Gastrocnemius medialis (tissue), 4 donors: ENCODE results near the gene LRRC51. TPM values are rescaled to one million over a fixed set of nuclear protein-coding genes. Genes with fewer than 3 reads are reported as not detected.

Experiments used
- ATAC-seq, 2 donors: fragments of 150-250 bp; one replicate each; pipeline ENCODE4 v1.9.1; 2016
- DNase-seq, 2 donors: peaks; one replicate each; pipeline ENCODE4 v3.0.0-alpha.2; 2019
- H3K27ac ChIP-seq, 4 donors: fragments of 200-600 bp; sonication (generic); 1 replicate in 1 of 4; 2 replicates in 3 of 4; pipeline ENCODE4 v1.5.1; 2016 to 2018; ENCODE audit warnings: mild to moderate bottlenecking in 2 of 4, moderate library complexity in 1 of 4
- H3K27me3 ChIP-seq, 3 donors: fragments of 200-600 bp; sonication (generic) in 2 of 3; 1 replicate in 1 of 3; 2 replicates in 2 of 3; pipeline versions ENCODE4 v1.5.1 to v1.6.0; 2016 to 2019; ENCODE audit warnings: mild to moderate bottlenecking in 1 of 3, moderate library complexity in 1 of 3
- H3K36me3 ChIP-seq, 2 donors: fragments of 200-600 bp; sonication (generic) in 1 of 2; one replicate each; pipeline ENCODE4 v1.5.1; 2017 to 2018
- H3K4me1 ChIP-seq, 2 donors: fragments of 200-600 bp; sonication (generic) in 1 of 2; one replicate each; pipeline ENCODE4 v1.5.1; 2016 to 2017; ENCODE audit warnings: mild to moderate bottlenecking in 2 of 2
- H3K4me3 ChIP-seq, 4 donors: fragments of 200-600 bp; sonication (generic) in 3 of 4; 1 replicate in 1 of 4; 2 replicates in 3 of 4; pipeline ENCODE4 v1.5.1; 2016 to 2019; ENCODE audit warnings: mild to moderate bottlenecking in 2 of 4
- H3K9me3 ChIP-seq, 3 donors: fragments of 200-600 bp; sonication (generic) in 2 of 3; 1 replicate in 1 of 3; 2 replicates in 2 of 3; pipeline ENCODE4 v1.5.1; 2016 to 2019
- CTCF ChIP-seq, 5 experiments: fragments of 450-650 bp in 3 of 5; fragments of 200-600 bp in 2 of 5; sonication (generic) in 2 of 5; IDR thresholded peaks in 4 of 5; conservative IDR thresholded peaks in 1 of 5; 1 replicate in 4 of 5; 2 replicates in 1 of 5; pipeline ENCODE4 v1.5.1; 2016 to 2019; ENCODE audit warnings: antibody characterized with exemption in 5 of 5, mild to moderate bottlenecking in 3 of 5, moderate library complexity in 3 of 5
- POLR2A ChIP-seq, 2 donors: fragments of 450-650 bp; IDR thresholded peaks; one replicate each; pipeline ENCODE4 v1.6.1; 2017; ENCODE audit warnings: antibody characterized with exemption in 2 of 2, mild to moderate bottlenecking in 2 of 2, moderate library complexity in 2 of 2
- in situ Hi-C, 4 donors: fragments of 200-750 bp; cut with MboI; loops; one replicate each; pipeline versions ENCODE4 v1.15.0 to v1.8.0; 2017; ENCODE audit warnings: low sequenced_read_pairs in 4 of 4
- intact Hi-C: fragments of 100-400 bp; cut with DNase I; formaldehyde crosslinking; loops from one replicate; pipeline ENCODE4 v1.15.1; 2023; ENCODE audit warnings: low total_unique reads
- total RNA-seq, 4 donors: library from RNA; depleted of rRNA; stranded (reverse); fragments of >200 nt; gene quantifications; one replicate each; pipeline versions ENCODE4 v1.1.0 to v1.2.3, GENCODE V29; 2016

LRRC51 gene
- total RNA-seq, 4 donors from 2014 or later: 3.6 to 9.5 (median 5.3) TPM

- in situ Hi-C loops (loop anchor here in 1 of 4 donors (10.0 kb wide), 1 partner anchor 74 kb away; no protein-coding TSS in a partner anchor), intact Hi-C loops (no loop called here)
- H3K27me3 ChIP-seq: no peaks in the 10 kb centered on the region
- peaks cover 0 to 40% of the 10 kb centered on the region in 2 donors for H3K36me3 ChIP-seq
- DNase-seq (peak; percentile 34 to 75), ATAC-seq (peak; percentile 24 to 46)
- H3K27ac ChIP-seq: peak overlapping the region; percentile 76 to 97 (median 93)
- no peak for TF ChIP-seq CTCF (IDR thresholded peaks at IDR 0.05 in 4 of 5, conservative IDR thresholded peaks at IDR 0.05 in 1 of 5)
- TF ChIP-seq POLR2A (IDR thresholded peaks at IDR 0.05): no peak
- peaks cover 48 to 49% of the 10 kb centered on the region in 2 donors for H3K4me1 ChIP-seq
- no peaks in the 10 kb centered on the region for H3K9me3 ChIP-seq
- no peak overlapping the region for H3K4me3 ChIP-seq
Measured at GRCh38 chr11:72098741-72099140, 18.1 kb downstream of the LRRC51 start.

GRCh38 chr11:72100009-72100408 is 19.4 kb downstream of the LRRC51 start:
- in situ Hi-C loops: loop anchor here in 2 of 4 donors (10.0 kb wide), 1 partner anchor 335 kb away; the partner anchor contains the start of gene CLPB (in 2 of the 2)

DNA sequence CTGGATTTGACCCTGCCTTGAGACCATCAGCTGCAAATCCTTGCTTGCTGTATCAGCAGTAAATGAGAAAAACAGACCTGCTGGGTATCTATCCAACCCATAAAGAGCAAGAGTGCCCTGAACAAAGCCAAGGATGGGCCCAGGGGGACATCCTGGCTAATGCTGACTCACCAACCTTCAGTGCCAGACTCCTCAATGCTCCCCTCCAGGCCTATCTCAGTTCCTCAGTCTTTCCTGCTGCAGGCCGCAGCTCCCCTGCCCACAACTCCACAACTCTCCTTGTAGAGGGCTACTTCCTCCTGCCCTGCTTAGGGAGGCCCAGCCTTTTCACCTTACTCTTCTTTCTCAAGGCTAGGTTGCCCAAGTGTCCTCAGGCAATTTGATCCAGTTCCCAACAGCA is 19.8 kb downstream of the LRRC51 start:
- no peak for TF ChIP-seq POLR2A (IDR thresholded peaks at IDR 0.05)
- no peak for TF ChIP-seq CTCF (IDR thresholded peaks at IDR 0.05 in 4 of 5, conservative IDR thresholded peaks at IDR 0.05 in 1 of 5)
- no peak for DNase-seq
- in situ Hi-C loops: loop anchor here in 2 of 4 donors (10.0 kb wide), 1 partner anchor 334 kb away; the partner anchor contains the start of gene CLPB (in 2 of the 2)
- Histone ChIP-seq H3K27ac (peak overlapping the region; percentile 92 to 97 (median 93)), H3K4me1 (peaks cover 51% of the 10 kb centered on the region in 2 donors), H3K36me3 (peaks cover 0 to 34% of the 10 kb centered on the region in 2 donors), H3K9me3 (no peaks in the 10 kb centered on the region), H3K4me3 (no peak overlapping the region), H3K27me3 (no peaks in the 10 kb centered on the region)
- intact Hi-C loops: loop anchor here (10.0 kb wide), 2 partner anchors 316 to 334 kb away; partner anchors contain the start of gene CLPB
- ATAC-seq: no peak

More at GRCh38 chr11:72100009-72100408, 19.4 kb downstream of the LRRC51 start:
- ATAC-seq (no peak), DNase-seq (no peak)
- H3K9me3 ChIP-seq: no peaks in the 10 kb centered on the region
- intact Hi-C loops: loop anchor here (10.0 kb wide), 2 partner anchors 315 to 335 kb away; partner anchors contain the start of gene CLPB
- H3K27me3 ChIP-seq: no peaks in the 10 kb centered on the region
- H3K27ac ChIP-seq: peak overlapping the region; percentile 92 to 97 (median 93)
- no peak overlapping the region for H3K4me3 ChIP-seq
- peaks cover 51% of the 10 kb centered on the region in 2 donors for H3K4me1 ChIP-seq
- TF ChIP-seq CTCF (IDR thresholded peaks at IDR 0.05 in 4 of 5, conservative IDR thresholded peaks at IDR 0.05 in 1 of 5): no peak
- no peak for TF ChIP-seq POLR2A (IDR thresholded peaks at IDR 0.05)
- H3K36me3 ChIP-seq: peaks cover 0 to 37% of the 10 kb centered on the region in 2 donors

GRCh38 chr11:72102162-72102561 is 21.5 kb downstream of the LRRC51 start:
- peak overlapping the region; percentile 92 to 97 (median 93) for H3K27ac ChIP-seq
- intact Hi-C loops: loop anchor here (2.0 to 10.0 kb wide), 3 partner anchors 173 to 333 kb away; partner anchors contain the start of genes CLPB, RNF121 and XNDC1N

More at GRCh38 chr11:72102162-72102561, 21.5 kb downstream of the LRRC51 start:
- Histone ChIP-seq H3K9me3 (no peaks in the 10 kb centered on the region), H3K27me3 (no peaks in the 10 kb centered on the region), H3K36me3 (peaks cover 0 to 20% of the 10 kb centered on the region in 2 donors), H3K4me3 (peak overlapping the region; percentile 71 to 95 (median 88)), H3K4me1 (peaks cover 51% of the 10 kb centered on the region in 2 donors)
- in situ Hi-C loops: loop anchor here in 2 of 4 donors (10.0 kb wide), 1 partner anchor 333 kb away; the partner anchor contains the start of gene CLPB (in 2 of the 2)
- DNase-seq (no peak), ATAC-seq (no peak)
- no peak for TF ChIP-seq CTCF (IDR thresholded peaks at IDR 0.05 in 4 of 5, conservative IDR thresholded peaks at IDR 0.05 in 1 of 5)
- no peak for TF ChIP-seq POLR2A (IDR thresholded peaks at IDR 0.05)
